HUDEP-2 (cell line): ENCODE data around the gene ZNF182.
"Not testable (repeated sequence)": the region's sequence is repeated elsewhere in the genome, so short reads cannot be mapped to it uniquely, and the experiment has no call there.

Source experiments
- DNase-seq, 76 experiments: peaks; one replicate each; lab custom pipeline; 2025; ENCODE audit not compliant: unreplicated experiment in 76 of 76; lab: John Stamatoyannopoulos, UW

ZNF182 gene

DNA sequence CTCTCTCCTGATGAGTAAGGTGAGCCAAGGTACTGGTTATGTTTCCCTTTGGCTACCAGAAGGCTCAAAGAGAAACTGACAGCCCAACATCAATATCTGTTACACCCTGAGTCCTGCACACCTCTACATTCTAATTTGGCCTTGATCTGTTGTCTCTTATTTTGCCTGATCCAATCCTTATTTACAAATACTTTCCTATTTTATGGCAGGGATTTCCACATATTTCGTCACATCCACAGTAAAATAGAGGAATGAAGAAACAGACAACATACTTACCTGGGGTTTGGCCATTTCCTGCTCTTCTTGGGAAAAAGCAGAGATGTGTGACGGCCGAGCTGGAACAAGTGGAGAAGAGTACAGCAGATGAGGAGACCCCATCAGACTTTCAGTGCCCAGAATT is 1.5 kb downstream of the ZNF182 start:
- DNase-seq: no peak

DNA sequence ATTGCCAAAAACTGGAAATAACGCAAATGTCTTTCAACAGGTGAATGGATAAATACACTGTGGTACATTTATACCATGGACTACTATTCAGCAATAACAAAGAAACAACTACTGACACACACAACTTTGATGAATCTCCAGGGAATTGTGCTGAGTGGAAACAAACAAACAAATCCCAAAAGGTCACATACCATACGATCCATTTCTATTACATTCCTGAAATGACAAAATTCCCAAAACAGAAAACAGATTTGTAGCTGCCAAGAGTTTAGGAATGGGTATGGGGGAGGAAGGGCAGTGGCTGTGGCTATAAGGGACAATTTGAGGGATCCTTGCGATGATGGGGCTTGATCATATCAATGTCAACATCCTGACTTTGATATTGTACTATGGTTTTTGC is 2.5 kb downstream of the ZNF182 start:
- DNase-seq: no peak

DNA sequence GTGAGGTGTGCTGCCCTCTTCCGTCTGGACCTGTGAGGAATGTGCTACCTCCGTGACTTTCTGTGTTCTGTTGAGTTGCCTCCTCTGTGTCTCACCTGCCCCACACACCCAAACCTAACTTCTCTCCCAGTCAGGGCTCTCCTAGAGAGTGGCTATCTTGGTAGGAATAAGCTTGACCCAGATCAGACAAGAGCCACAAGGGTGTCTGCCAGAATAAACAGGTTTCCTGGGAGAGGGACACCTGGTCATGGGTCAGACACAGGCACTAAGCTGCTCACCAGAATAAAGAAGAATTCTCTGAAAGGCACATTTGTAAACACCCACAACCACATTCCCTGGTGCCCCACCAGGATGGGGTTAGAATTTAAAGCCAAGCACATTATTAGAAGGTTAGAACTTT is 11.1 kb downstream of the ZNF182 start:
- DNase-seq: no peak

DNA sequence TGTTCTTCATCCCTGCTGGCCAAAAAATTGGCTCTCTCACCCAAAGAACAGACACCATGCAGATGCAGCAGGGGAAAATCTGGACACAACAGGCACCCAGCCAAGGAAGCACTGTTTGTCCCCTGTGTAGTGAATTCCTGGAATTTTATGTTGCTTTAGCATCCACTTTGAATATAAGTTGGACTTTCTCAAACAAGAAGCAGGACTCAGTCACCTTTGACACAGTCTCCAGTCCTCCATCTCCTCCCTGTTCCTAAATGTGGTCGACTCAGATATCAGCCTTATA is 11.8 kb downstream of the ZNF182 start:
- no peak for DNase-seq

- no peak for DNase-seq
Measured at GRCh38 chrX:47991263-47992094, 12.3 kb downstream of the ZNF182 start.

DNA sequence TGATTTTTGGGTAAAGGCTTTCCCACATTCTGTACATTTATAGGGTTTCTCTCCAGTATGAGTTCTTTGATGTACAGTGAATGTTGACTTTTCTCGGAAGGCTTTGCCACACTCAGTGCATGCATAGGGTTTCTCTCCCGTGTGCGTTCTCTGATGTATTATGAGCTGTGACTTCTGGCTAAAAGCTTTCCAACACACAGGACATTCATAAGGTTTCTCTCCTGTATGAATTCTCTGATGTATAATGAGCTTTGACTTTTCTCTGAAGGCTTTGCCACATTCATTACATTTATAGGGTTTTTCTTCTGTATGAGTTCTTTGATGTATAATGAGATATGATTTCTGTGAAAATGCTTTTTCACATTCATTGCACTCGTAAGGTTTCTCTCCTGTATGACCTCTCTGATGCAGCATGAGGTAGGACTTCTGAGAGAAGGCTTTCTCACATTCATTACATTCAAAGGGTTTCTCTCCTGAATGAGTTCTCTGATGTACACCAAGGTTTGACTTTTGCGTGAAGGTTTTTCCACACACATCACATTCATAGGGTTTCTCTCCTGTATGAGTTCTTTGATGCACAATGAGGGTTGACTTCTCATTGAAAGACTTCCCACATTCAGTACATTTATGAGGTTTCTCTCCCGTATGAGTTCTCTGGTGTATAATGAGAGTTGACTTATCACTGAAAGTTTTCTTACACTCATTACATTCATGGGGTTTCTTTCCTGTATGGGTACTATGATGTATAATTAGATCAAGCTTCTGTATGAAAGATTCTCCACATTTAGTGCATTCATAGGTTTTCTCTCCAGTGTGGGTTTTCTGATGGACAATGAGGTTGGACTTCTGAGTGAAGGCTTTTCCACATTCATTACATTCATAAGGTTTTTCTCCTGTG is 27.3 kb downstream of the ZNF182 start:
- DNase-seq: no peak

DNA sequence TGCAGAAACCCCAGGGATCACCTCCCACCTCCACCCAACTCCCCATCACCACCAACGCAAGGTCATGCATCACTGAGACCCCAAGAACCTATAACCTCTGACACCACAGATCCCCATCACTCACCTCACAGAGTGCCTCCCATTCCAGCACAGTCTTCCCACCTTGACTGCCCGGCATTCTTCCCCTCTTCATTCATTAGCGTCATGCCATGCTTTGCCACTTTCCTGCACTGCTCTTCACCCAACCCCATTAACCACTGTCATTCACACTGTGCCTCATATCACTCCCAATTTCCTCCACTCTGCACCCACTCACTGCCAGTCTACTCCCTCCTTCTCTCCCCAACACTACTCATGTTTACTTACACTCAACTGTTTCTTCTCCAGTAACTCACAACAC is 30.6 kb downstream of the ZNF182 start:
- DNase-seq: no peak

- DNase-seq: not testable (repeated sequence)
Measured at GRCh38 chrX:47965526-47965925, 38.3 kb downstream of the ZNF182 start.

DNA sequence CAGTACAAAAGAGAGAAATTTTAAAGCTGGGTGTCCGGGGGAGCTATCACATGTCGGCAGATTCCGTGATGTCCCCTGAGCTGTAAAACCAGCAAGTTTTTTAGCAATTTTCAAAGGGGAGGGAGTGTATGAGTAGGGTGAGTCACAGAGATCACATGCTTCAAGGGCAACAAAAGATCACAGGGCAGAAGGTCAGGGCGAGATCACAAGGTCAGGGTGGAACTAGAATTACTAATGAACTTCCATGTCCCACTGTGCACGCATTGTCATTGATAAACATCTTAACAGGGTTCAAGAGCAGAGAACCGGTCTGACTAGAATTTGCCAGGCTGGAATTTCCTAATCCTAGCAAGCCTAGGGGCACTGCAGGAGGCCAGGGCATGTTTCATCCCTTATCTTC is 42.0 kb downstream of the ZNF182 start:
- not testable (repeated sequence) for DNase-seq

GRCh38 chrX:47960406-47960805 is 43.4 kb downstream of the ZNF182 start:
- DNase-seq: no peak

DNA sequence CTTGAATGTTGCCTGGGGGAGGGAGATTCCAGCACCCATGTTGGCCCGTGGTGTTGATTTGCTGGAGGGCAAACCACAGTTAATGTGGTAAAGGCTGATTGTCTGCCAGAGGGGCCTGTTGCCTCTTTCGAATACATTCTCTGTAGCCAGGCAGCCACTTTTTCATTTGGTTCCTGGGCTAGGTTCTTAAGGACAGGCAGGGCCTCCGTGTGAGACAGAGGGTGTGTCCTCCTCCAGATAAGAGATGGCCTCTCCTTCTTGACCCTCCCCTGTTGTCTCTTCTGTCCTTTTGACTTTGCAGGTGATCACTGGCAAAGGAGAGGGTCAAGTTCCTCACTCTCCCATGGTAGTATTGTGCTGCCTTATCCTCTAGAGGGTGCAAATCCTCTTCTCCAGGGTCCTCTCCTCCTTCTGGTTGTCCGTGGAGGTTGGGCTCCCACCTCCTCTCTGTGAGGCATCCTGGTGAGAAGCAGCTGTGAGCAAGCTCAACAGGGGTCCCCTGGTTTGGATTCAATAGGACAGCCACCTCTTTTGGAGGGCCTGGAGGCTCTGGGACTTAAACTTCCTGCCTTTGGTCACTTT is 44.9 kb downstream of the ZNF182 start:
- DNase-seq: peak in 5 of 76 experiments; percentile 0 to 9 (median 1)

- not testable (repeated sequence) for DNase-seq
Measured at GRCh38 chrX:47958206-47958605, 45.6 kb downstream of the ZNF182 start.

DNA sequence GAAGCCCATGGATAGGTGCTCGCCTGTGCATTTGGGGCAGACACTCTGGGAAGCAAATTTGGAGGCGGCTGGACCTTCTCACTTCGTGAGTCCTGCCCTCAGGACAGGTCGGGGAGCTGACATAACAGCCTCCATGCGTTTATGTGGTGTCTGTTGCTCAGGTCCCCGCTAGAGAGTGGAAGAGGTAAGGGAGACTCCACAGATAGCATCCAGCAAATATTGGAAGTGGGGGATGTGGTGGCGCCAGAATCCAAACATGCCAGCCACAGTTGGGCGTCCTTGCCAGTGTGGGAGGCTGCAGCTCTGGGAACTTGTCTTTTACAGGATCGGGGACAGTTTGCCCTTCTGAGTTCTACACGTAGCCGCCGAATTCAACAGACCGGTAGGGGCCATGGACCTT is 47.8 kb downstream of the ZNF182 start:
- no peak for DNase-seq

- DNase-seq: not testable (repeated sequence)
Measured at GRCh38 chrX:47955295-47955694, 48.5 kb downstream of the ZNF182 start.

DNA sequence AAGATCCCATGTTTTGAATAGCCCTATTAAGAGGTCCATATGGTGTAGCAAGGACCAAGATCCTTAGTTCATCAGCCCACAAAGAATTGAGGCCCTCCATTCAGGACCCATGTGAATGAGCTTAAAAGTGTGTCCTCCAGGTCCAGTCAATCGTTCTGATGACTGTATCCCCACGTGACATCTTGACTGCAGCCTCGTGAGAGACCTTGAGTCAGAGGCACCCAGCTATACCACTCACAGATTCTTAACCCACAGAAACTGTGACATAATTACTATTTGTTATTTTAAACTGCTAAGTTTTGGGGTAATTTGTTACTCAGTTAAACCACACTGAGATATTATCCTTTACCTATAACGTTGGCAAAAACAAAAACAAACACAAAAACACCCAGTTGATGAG is 62.4 kb downstream of the ZNF182 start:
- no peak for DNase-seq

GRCh38 chrX:47940448-47940847 is 63.3 kb downstream of the ZNF182 start:
- DNase-seq: no peak

- no peak for DNase-seq
Measured at GRCh38 chrX:47936940-47937317, 66.9 kb downstream of the ZNF182 start.

DNA sequence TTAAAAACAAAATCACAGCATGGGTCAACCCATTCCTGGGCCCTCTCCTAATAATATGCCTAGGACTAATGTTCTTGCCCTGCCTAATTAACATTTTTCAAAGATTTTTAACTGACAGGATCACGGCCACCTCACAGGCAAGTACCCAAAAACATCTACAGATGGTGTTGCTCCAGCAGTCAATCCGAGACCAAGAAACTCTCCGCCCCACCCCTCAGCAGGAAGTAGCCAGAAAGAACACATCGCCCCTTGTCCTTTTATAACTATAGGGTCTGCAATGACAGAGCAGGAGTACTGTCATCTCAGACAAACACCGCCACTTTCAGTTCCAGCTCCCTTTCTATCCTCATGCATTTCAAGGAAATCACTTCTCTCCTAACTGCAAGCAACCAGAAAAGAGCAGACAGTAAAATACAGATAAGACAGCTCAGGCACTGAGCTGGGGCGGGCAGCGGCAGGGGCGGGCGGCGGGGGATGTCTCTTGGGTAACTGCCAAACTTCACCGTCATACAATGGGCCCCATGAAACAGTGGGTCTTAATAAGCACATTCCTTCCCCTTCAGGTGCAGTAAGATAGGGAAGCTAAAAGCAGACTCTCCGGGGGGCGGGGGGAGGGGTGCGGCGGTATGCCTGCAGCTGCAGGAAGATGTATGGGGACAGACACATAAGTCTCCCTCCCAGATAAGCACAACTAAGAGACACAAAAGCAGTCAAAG is 67.4 kb downstream of the ZNF182 start:
- DNase-seq: peak in 42 of 76 experiments; percentile 0 to 56 (median 20)

DNA sequence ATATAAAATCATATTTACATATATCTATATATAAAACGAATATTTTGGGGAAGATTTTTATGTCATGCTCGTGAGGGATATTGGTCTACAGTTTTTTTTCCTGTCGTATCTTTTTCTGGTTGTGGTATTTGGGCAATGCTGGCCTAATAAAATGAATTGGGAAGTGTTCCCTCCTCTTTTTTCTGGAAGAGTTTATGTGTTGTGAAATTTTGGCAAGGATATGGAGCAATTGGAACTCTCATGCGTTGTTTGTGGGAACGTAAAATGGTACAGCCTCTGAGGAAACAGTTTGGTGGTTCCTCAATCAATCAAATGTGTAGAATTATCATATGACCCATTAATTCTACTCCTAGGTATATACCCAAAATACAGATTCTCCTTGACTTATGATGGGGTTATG is 69.8 kb downstream of the ZNF182 start:
- no peak for DNase-seq

GRCh38 chrX:47931970-47932369 is 71.8 kb downstream of the ZNF182 start:
- DNase-seq: not testable (repeated sequence)

DNA sequence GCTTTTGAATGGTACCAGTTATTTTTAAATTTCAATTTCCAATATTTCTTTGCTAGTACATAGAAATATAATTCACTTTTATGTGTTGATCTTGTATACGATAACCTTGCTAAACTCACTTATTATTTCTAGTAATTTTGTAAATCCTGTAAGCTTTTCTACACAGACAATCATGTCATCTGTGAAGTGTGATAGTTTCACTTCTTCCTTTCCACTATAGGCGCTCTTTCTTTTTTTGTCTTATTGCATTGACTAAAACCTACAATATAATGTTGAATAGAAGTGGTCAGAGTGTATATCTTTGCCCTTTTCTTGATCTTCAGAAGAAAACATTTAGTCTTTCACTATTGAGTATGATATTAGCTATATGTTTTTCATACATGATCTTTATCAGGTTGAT is 76.6 kb downstream of the ZNF182 start:
- no peak for DNase-seq
